A673 (cell line): ENCODE data around the gene VWF. TPM values are rescaled to one million over a fixed set of nuclear protein-coding genes. Genes with fewer than 3 reads are reported as not detected.

ENCODE experiments used
- BruUV-seq: library from RNA; stranded (reverse); fragments of 400-500 nt; replicated peaks from 2 replicates; lab custom pipeline; 2021; lab: Mats Ljungman, UMichigan
- CTCF ChIA-PET: fragments of 300-600 bp; sonication (Branson Sonifier 250); formaldehyde crosslinking; loops from one replicate; lab custom pipeline; 2022; ENCODE audit warnings: antibody characterized with exemption; lab: Charles Lee
- POLR2A ChIA-PET: fragments of 300-600 bp; sonication (Branson Sonifier 250); formaldehyde crosslinking; loops from one replicate; lab custom pipeline; 2022; ENCODE audit warnings: antibody characterized with exemption; ENCODE audit not compliant: low non-redundant PET; lab: Charles Lee
- DNase-seq: peaks from one replicate; pipeline ENCODE4 v3.0.0-alpha.2; 2015; ENCODE audit warnings: low spot score
- H3K27ac ChIP-seq: fragments of 200-600 bp; sonication (generic); 2 replicates; pipeline ENCODE4 v1.5.1; 2016; ENCODE audit warnings: mixed run types, low read depth, mild to moderate bottlenecking, mixed read lengths, antibody characterized with exemption, low read length; ENCODE audit not compliant: poor library complexity, severe bottlenecking
- H3K27me3 ChIP-seq: fragments of 200-600 bp; sonication (generic); replicated peaks from 2 replicates; pipeline ENCODE4 v1.6.1; 2017; ENCODE audit warnings: mixed run types, low read depth, mild to moderate bottlenecking, mixed read lengths, antibody characterized with exemption, low read length; ENCODE audit not compliant: insufficient read depth, poor library complexity
- H3K36me3 ChIP-seq: fragments of 200-600 bp; sonication (generic); 2 replicates; pipeline ENCODE4 v1.6.1; 2016; ENCODE audit warnings: mixed run types, mild to moderate bottlenecking, mixed read lengths, antibody characterized with exemption, low read length; ENCODE audit not compliant: insufficient read depth, poor library complexity, severe bottlenecking
- H3K4me1 ChIP-seq: fragments of 200-600 bp; sonication (generic); 2 replicates; pipeline ENCODE4 v1.6.1; 2017; ENCODE audit warnings: mixed run types, mild to moderate bottlenecking, mixed read lengths, antibody characterized with exemption, low read length; ENCODE audit not compliant: insufficient read depth, poor library complexity, severe bottlenecking
- H3K4me3 ChIP-seq: fragments of 200-600 bp; sonication (generic); 2 replicates; pipeline ENCODE4 v1.5.1; 2016; ENCODE audit warnings: low read depth, mixed run types, mild to moderate bottlenecking, mixed read lengths, low read length; ENCODE audit not compliant: poor library complexity, severe bottlenecking
- H3K9me3 ChIP-seq: fragments of 200-600 bp; sonication (generic); 2 replicates; pipeline ENCODE4 v1.6.1; 2016; ENCODE audit warnings: mixed run types, low read depth, mild to moderate bottlenecking, mixed read lengths, antibody characterized with exemption, low read length; ENCODE audit not compliant: poor library complexity, severe bottlenecking
- CTCF ChIP-seq: fragments of 300-800, 200-600 bp; sonication (generic); conservative IDR thresholded peaks from 2 replicates; pipeline ENCODE4 v1.5.1; 2017; ENCODE audit warnings: low read depth, mild to moderate bottlenecking, antibody characterized with exemption, low read length, moderate library complexity, mixed read lengths
- EZH2 ChIP-seq: fragments of 200-600 bp; sonication (generic); IDR thresholded peaks from 2 replicates; pipeline ENCODE4 v1.6.1; 2017; ENCODE audit warnings: borderline replicate concordance, low read depth, mild to moderate bottlenecking, mixed read lengths, antibody characterized with exemption, low read length; ENCODE audit not compliant: poor library complexity, severe bottlenecking
- intact Hi-C: fragments of 100-400 bp; cut with micrococcal nuclease; formaldehyde crosslinking; loops from one replicate; pipeline ENCODE4 v1.10.0; 2022; ENCODE audit not compliant: unreplicated experiment
- total RNA-seq: library from RNA; stranded (reverse); gene quantifications from 2 replicates; pipeline ENCODE4 v1.2.3, GENCODE V29; 2021

Gene VWF
- total RNA-seq, 1 experiment from 2014 or later: not detected

- ChIA-PET CTCF (no interaction called here), POLR2A (no interaction called here)
- no peak overlapping the region for H3K27ac ChIP-seq
- H3K4me3 ChIP-seq: no peak overlapping the region
- intact Hi-C loops: no loop called here
- peaks cover 62% of the 10 kb centered on the region for H3K27me3 ChIP-seq
- DNase-seq: no peak
- TF ChIP-seq EZH2 (no peak), CTCF (no peak)
- no peaks in the 10 kb centered on the region for H3K9me3 ChIP-seq
- peaks cover 5% of the 10 kb centered on the region for H3K4me1 ChIP-seq
- no peaks in the 10 kb centered on the region for H3K36me3 ChIP-seq
- BruUV-seq: no TSS peak
Observed at GRCh38 chr12:5941907-5942306, 182.6 kb downstream of the VWF start.

- Histone ChIP-seq H3K4me3 (no peak overlapping the region), H3K36me3 (no peaks in the 10 kb centered on the region), H3K4me1 (no peaks in the 10 kb centered on the region), H3K27ac (no peak overlapping the region), H3K27me3 (peaks cover 38% of the 10 kb centered on the region), H3K9me3 (no peaks in the 10 kb centered on the region)
- CTCF ChIA-PET: no interaction called here
- intact Hi-C loops: no loop called here
- TF ChIP-seq CTCF (no peak), EZH2 (no peak)
- no peak for DNase-seq
- POLR2A ChIA-PET: interaction anchor here (0.6 kb wide), 1 partner anchor 241 kb away, joined by 3 read pairs; no protein-coding TSS in a partner anchor
- BruUV-seq: no TSS peak
Observed at GRCh38 chr12:5927732-5928516, 196.5 kb downstream of the VWF start.

GRCh38 chr12:5925646-5926045 lies 198.8 kb downstream of the VWF start:
- intact Hi-C loops: no loop called here

More at GRCh38 chr12:5925646-5926045, 198.8 kb downstream of the VWF start:
- no peaks in the 10 kb centered on the region for H3K9me3 ChIP-seq
- H3K4me3 ChIP-seq: no peak overlapping the region
- CTCF ChIA-PET: no interaction called here
- H3K4me1 ChIP-seq: no peaks in the 10 kb centered on the region
- DNase-seq: no peak
- no peaks in the 10 kb centered on the region for H3K36me3 ChIP-seq
- no peak overlapping the region for H3K27ac ChIP-seq
- BruUV-seq: no TSS peak
- no peak for TF ChIP-seq CTCF
- no peak for TF ChIP-seq EZH2
- POLR2A ChIA-PET: no interaction called here
- H3K27me3 ChIP-seq: peaks cover 38% of the 10 kb centered on the region
